Activated naive CD8-positive, alpha-beta T cell treated with anti-CD3 and anti-CD28 coated beads, Interleukin-2, amount 50 U/mL, for 24 hours (primary cell): Measurements from ENCODE around the gene RAB5IF.
A peak's percentile ranks its signal among the peaks of the same experiment; 100 is the strongest.
"Not testable (repeated sequence)": the region's sequence is repeated elsewhere in the genome, so short reads cannot be mapped to it uniquely, and the experiment has no call there.

Source experiments
- ATAC-seq: fragments of 150-1000 bp; cut with Tn5 transposase; one replicate; pipeline ENCODE4 v1.10.0; 2021
- DNase-seq: peaks from one replicate; pipeline ENCODE4 v3.0.0; 2021
- H3K27ac Mint-ChIP-seq: one replicate; pipeline ENCODE4 v1.8.0; 2021; ENCODE audit warnings: mild to moderate bottlenecking, mixed read lengths
- H3K27me3 Mint-ChIP-seq: one replicate; pipeline ENCODE4 v1.8.0; 2021; ENCODE audit warnings: mixed read lengths
- H3K36me3 Mint-ChIP-seq: one replicate; pipeline ENCODE4 v1.8.0; 2021; ENCODE audit warnings: low read depth, mixed read lengths
- H3K4me1 Mint-ChIP-seq: one replicate; pipeline ENCODE4 v1.8.0; 2021; ENCODE audit warnings: mixed read lengths
- H3K4me3 Mint-ChIP-seq: one replicate; pipeline ENCODE4 v1.8.0; 2021; ENCODE audit warnings: mild to moderate bottlenecking, moderate library complexity, mixed read lengths
- H3K9me3 Mint-ChIP-seq: one replicate; pipeline ENCODE4 v1.8.0; 2021; ENCODE audit warnings: mixed read lengths

RAB5IF gene

GRCh38 chr20:36606158-36607066, 833 bp downstream of the RAB5IF start:
- peak overlapping the region; percentile 98 for H3K4me3 Mint-ChIP-seq

GRCh38 chr20:36607586-36608387, 2.2 kb downstream of the RAB5IF start:
- peak overlapping the region; percentile 92 for H3K27ac Mint-ChIP-seq

More at GRCh38 chr20:36606158-36607066, 833 bp downstream of the RAB5IF start:
- DNase-seq = no peak
- ATAC-seq = no peak
- no peaks in the 10 kb centered on the region for H3K9me3 Mint-ChIP-seq
- peaks cover 2% of the 10 kb centered on the region for H3K27me3 Mint-ChIP-seq
- H3K27ac Mint-ChIP-seq = peak overlapping the region; percentile 92
- H3K4me1 Mint-ChIP-seq = peaks cover 35% of the 10 kb centered on the region
- H3K36me3 Mint-ChIP-seq = peaks cover 43% of the 10 kb centered on the region

GRCh38 chr20:36608388-36608728, 2.8 kb downstream of the RAB5IF start:
- not testable (repeated sequence) for DNase-seq, ATAC-seq, H3K9me3 Mint-ChIP-seq, H3K27me3 Mint-ChIP-seq
- Mint-ChIP-seq H3K36me3 (peaks cover 57% of the 10 kb centered on the region), H3K4me1 (peaks cover 39% of the 10 kb centered on the region), H3K4me3 (peak overlapping the region; percentile 98), H3K27ac (peak overlapping the region; percentile 92)

More at GRCh38 chr20:36607586-36608387, 2.2 kb downstream of the RAB5IF start:
- H3K4me3 Mint-ChIP-seq = peak overlapping the region; percentile 98
- peaks cover 2% of the 10 kb centered on the region for H3K27me3 Mint-ChIP-seq
- H3K9me3 Mint-ChIP-seq = no peaks in the 10 kb centered on the region
- peaks cover 54% of the 10 kb centered on the region for H3K36me3 Mint-ChIP-seq
- DNase-seq (no peak), ATAC-seq (no peak)
- H3K4me1 Mint-ChIP-seq = peaks cover 36% of the 10 kb centered on the region

GRCh38 chr20:36611625-36612024, 6.0 kb downstream of the RAB5IF start:
- no peaks in the 10 kb centered on the region for H3K9me3 Mint-ChIP-seq
- no peak overlapping the region for H3K27ac Mint-ChIP-seq
- ATAC-seq (no peak), DNase-seq (no peak)
- H3K4me3 Mint-ChIP-seq = no peak overlapping the region
- no peaks in the 10 kb centered on the region for H3K27me3 Mint-ChIP-seq
- H3K36me3 Mint-ChIP-seq = peaks cover 62% of the 10 kb centered on the region
- peaks cover 27% of the 10 kb centered on the region for H3K4me1 Mint-ChIP-seq

- Mint-ChIP-seq H3K4me1 (peaks cover 12% of the 10 kb centered on the region), H3K27ac (peak overlapping the region; percentile 45), H3K4me3 (no peak overlapping the region), H3K27me3 (no peaks in the 10 kb centered on the region), H3K9me3 (no peaks in the 10 kb centered on the region), H3K36me3 (peaks cover 44% of the 10 kb centered on the region)
- DNase-seq (no peak), ATAC-seq (no peak)
Observed at GRCh38 chr20:36613974-36614373, 8.4 kb downstream of the RAB5IF start.

- Mint-ChIP-seq H3K36me3 (peaks cover 37% of the 10 kb centered on the region), H3K27me3 (no peaks in the 10 kb centered on the region), H3K27ac (no peak overlapping the region), H3K4me1 (peaks cover 9% of the 10 kb centered on the region), H3K4me3 (no peak overlapping the region), H3K9me3 (no peaks in the 10 kb centered on the region)
- no peak for ATAC-seq
- no peak for DNase-seq
Observed at GRCh38 chr20:36614781-36615557, 9.4 kb downstream of the RAB5IF start.

GRCh38 chr20:36620917-36621316, 15.3 kb downstream of the RAB5IF start:
- DNase-seq (no peak), ATAC-seq (no peak)
- Mint-ChIP-seq H3K27me3 (no peaks in the 10 kb centered on the region), H3K27ac (no peak overlapping the region), H3K36me3 (peaks cover 21% of the 10 kb centered on the region), H3K4me1 (peaks cover 14% of the 10 kb centered on the region), H3K4me3 (no peak overlapping the region), H3K9me3 (no peaks in the 10 kb centered on the region)

GRCh38 chr20:36623444-36623843, 17.9 kb downstream of the RAB5IF start:
- Mint-ChIP-seq H3K27me3 (no peaks in the 10 kb centered on the region), H3K9me3 (no peaks in the 10 kb centered on the region), H3K4me3 (no peak overlapping the region), H3K36me3 (peaks cover 35% of the 10 kb centered on the region), H3K27ac (peak overlapping the region; percentile 57), H3K4me1 (peaks cover 18% of the 10 kb centered on the region)
- no peak for ATAC-seq
- no peak for DNase-seq

GRCh38 chr20:36624068-36624943, 18.7 kb downstream of the RAB5IF start:
- peak overlapping the region; percentile 57 for H3K27ac Mint-ChIP-seq
- ATAC-seq = no peak
- H3K4me1 Mint-ChIP-seq = peaks cover 26% of the 10 kb centered on the region
- DNase-seq = no peak
- H3K27me3 Mint-ChIP-seq = no peaks in the 10 kb centered on the region
- H3K4me3 Mint-ChIP-seq = no peak overlapping the region
- H3K9me3 Mint-ChIP-seq = no peaks in the 10 kb centered on the region
- peaks cover 35% of the 10 kb centered on the region for H3K36me3 Mint-ChIP-seq

- no peak for ATAC-seq
- H3K4me1 Mint-ChIP-seq = peaks cover 32% of the 10 kb centered on the region
- no peak overlapping the region for H3K4me3 Mint-ChIP-seq
- no peaks in the 10 kb centered on the region for H3K27me3 Mint-ChIP-seq
- H3K36me3 Mint-ChIP-seq = peaks cover 39% of the 10 kb centered on the region
- DNase-seq = no peak
- no peaks in the 10 kb centered on the region for H3K9me3 Mint-ChIP-seq
- H3K27ac Mint-ChIP-seq = no peak overlapping the region
Observed at GRCh38 chr20:36624944-36625324, 19.4 kb downstream of the RAB5IF start.

- Mint-ChIP-seq H3K27ac (peak overlapping the region; percentile 5), H3K27me3 (no peaks in the 10 kb centered on the region), H3K36me3 (peaks cover 56% of the 10 kb centered on the region), H3K4me1 (peaks cover 50% of the 10 kb centered on the region), H3K9me3 (no peaks in the 10 kb centered on the region), H3K4me3 (no peak overlapping the region)
- ATAC-seq = peak; percentile 47
- no peak for DNase-seq
Observed at GRCh38 chr20:36628076-36628475, 22.5 kb downstream of the RAB5IF start.

GRCh38 chr20:36629719-36630681, 24.4 kb downstream of the RAB5IF start:
- no peaks in the 10 kb centered on the region for H3K9me3 Mint-ChIP-seq
- peak overlapping the region; percentile 61 for H3K4me3 Mint-ChIP-seq
- peaks cover 47% of the 10 kb centered on the region for H3K36me3 Mint-ChIP-seq
- peaks cover 40% of the 10 kb centered on the region for H3K4me1 Mint-ChIP-seq
- DNase-seq (peak; percentile 54), ATAC-seq (peak; percentile 87)
- peak overlapping the region; percentile 92 for H3K27ac Mint-ChIP-seq
- no peaks in the 10 kb centered on the region for H3K27me3 Mint-ChIP-seq

GRCh38 chr20:36631646-36632045, 26.1 kb downstream of the RAB5IF start:
- Mint-ChIP-seq H3K4me1 (peaks cover 42% of the 10 kb centered on the region), H3K36me3 (peaks cover 49% of the 10 kb centered on the region), H3K27me3 (no peaks in the 10 kb centered on the region), H3K27ac (peak overlapping the region; percentile 40), H3K9me3 (no peaks in the 10 kb centered on the region), H3K4me3 (no peak overlapping the region)
- ATAC-seq (no peak), DNase-seq (no peak)
